Measurements from ENCODE around the gene TNFRSF11A.

The TNFRSF11A gene

DNA sequence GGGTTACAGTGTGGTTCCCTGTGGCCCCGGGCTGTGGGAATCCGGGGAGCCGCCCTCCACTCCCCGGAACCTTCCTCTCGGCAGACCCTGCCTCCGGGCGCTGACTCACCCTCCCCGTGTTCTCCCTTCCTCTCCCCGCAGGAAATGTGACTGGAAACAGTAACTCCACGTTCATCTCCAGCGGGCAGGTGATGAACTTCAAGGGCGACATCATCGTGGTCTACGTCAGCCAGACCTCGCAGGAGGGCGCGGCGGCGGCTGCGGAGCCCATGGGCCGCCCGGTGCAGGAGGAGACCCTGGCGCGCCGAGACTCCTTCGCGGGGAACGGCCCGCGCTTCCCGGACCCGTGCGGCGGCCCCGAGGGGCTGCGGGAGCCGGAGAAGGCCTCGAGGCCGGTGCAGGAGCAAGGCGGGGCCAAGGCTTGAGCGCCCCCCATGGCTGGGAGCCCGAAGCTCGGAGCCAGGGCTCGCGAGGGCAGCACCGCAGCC is 59.5 kb downstream of the TNFRSF11A start:
- DNase-seq, result no peak

DNA sequence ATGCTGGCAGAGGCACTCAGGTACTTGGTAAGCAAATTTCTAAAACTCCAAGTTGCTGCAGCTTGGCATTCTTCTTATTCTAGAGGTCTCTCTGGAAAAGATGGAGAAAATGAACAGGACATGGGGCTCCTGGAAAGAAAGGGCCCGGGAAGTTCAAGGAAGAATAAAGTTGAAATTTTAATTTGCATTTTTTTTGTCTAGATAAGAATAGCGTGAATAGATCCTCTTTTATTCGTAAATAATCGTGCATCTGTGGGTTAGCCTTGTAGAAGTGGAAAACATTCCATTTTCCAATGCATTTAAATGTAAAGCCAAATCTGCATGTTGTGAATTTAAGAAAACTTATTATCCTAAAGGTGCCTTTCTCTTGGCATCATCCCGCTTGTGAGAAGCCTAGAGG is 61.0 kb downstream of the TNFRSF11A start:
- no peak for DNase-seq

DNA sequence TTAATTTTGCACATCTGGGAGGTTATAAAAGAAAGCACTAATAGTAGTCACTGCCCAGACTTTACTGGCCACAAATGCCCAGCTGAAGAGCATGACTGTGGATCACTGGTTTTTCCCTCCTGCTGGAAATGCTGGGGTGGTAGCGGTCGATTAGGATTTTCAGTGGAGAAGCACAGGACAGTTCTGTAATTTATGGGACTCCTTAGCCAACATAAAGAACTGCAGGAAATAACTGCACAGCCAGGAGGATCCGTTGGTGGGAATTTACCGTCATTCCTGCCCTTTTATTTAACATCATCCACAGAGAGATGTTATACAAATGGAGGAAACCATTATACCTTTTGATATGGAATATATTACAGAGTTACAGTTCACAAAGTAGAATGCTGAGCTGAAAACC is 61.5 kb downstream of the TNFRSF11A start:
- DNase-seq, result no peak

DNA sequence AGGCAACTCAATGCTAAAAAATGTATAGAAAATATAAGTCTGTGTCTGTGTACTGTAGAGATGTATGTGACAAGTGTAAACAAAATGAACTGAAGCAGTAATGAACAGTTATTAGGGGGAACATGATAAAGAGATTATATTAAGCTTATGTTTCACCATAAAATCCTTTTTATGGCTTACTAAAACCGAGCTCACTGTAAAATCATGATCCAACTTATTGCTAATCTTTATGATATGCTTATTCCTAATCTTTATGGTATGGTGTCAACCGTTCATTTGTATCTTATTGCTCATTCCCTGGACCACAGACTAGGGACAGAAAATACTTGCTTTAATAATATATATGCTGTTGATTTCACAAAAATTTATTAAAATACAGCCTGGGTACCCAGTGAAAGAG is 62.1 kb downstream of the TNFRSF11A start:
- DNase-seq, result no peak

DNA sequence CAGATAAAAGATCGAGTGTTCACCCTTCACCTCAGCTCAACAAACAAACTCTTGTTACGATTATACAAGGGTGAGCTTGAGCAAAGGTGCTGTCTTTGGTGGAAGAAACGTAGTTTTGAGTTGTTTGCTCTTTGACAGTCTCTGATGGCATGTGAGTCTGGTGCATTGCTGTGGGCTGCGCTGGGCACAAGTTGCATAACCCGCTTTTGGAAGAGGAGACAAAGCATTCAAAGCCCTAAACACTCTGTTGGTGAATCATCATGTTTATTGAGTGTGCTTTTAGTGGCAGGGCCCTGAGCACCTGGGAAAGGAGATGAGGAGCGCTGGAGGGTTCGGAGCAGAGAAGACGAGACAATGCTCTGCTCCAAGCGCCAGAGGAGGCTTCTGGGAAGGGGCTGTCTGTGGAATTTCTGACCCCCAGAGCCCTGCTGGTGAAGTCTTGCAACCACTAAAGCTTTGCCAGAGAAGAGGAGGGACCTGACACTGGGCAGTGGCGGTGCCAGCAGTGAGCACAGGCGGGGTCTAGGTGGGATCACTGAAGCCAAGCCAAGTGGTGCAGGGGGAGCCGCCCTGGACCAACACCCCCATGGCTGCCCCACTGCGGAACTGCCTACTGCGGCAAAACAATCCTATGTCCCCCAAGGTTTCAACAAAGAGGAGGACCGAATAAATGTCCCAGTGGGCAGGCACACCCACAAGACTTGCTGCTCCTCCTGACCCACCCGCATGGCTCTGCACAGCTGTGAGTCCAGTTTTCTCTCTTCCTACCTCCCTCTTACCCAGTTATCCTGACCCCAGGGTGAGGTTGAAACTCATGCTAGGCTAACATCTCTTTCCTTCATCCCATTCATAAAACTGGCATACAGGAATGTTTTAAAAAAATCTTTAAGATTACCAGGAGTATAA is 64.0 kb downstream of the TNFRSF11A start:
- DNase-seq, result no peak

DNA sequence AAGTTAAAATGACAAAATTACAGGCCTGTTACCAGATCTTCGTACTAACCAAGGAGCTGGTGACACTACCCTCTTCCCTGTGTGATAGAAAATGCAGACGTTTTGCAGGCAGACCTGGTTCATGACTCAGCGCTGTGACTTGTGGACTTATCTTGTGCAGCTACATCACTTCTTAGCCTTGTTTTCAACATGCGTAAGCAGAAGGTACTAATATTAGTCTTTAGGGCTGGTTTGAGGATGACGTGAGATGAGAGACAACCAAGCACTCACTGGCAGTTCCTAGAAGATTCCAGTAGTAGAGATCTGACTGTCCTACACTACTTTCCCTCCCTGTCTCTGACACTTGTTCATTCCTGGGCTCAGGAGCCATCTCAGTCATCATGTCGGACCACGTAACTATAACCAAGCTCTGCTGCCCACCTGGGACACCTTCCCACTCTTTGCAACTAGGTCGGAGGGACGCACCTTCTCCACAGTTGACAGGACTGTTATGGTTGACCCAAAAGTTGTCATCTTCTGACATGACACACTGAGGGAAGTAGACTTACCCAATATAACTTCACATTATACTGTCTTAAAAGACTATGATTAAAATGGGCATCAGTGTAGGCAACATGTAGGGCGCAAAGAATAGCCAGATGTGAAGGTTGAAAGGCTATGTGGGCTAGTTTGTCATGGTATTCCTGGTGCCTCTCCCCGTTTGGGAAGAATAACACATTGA is 64.8 kb downstream of the TNFRSF11A start:
- no peak for DNase-seq

DNA sequence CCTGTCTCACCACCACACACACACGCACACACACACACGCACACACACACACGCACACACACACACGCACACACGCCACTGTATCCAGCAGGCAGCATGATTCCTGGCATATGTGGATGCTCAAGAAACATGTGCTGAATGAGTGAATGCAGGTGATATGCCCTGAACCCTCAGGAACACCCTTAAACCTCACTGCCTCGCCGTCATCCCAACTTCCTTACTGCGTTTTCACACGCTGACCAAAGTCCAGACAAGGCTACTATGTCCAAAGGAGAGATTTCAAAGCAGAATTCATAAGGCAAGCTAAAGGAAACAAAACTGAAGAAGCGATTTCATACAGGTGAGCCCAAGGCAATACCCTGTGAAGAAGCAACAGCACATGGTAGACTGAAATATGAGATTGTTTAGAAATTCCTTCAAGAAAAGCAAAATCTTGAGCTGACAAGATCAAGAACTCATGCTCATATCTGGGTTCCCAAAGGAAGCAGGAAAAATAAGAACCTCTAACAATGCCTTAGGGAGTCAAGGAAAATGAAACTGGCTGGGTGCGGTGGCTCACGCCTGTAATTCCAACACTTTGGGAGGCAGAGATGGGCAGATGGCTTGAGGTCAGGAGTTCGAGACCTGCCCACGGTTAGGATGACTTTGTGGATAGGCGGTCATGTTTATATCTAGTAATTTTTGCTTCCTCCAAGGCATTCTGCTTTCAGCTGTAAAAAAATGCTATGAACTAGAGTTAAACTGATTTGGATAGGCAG is 69.1 kb downstream of the TNFRSF11A start:
- no peak for DNase-seq

DNA sequence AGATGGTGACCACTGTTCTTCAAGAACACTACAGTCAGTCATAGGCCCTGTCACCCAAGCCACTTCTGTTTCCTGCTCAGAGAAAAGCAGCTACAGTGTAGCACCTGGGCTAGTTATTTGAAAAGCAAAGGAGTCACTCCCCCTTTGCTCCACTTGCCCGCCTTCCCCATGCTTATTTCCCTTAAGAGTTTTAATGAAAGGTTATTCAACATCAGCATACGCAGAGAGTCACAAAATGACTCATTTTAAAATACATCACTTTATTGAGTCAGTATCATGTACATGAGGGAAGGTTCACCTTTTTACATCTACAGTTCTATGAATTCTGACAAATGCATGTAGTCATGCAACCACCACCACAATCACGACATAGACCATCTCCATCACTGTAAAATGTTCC is 71.3 kb downstream of the TNFRSF11A start:
- DNase-seq, result no peak

DNA sequence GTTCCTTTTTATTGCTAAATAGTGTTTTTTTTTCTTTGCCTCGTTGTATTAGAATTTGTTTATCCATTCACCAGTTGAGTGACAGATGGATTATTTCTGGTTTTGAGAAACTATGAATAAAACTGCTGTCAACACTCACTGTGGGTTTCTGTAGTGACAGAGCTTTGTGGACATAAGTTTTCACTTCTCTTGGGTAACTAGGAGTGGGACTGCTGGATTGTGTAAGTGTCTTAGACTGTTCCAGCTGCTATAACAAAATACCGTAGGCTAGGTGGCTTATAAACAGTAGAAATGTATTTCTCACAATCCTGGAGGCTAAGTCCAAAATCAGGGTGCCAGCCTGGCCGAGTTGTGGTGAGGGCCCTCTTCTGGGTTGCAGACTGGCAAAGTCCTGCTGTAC is 71.9 kb downstream of the TNFRSF11A start:
- no peak for DNase-seq

DNA sequence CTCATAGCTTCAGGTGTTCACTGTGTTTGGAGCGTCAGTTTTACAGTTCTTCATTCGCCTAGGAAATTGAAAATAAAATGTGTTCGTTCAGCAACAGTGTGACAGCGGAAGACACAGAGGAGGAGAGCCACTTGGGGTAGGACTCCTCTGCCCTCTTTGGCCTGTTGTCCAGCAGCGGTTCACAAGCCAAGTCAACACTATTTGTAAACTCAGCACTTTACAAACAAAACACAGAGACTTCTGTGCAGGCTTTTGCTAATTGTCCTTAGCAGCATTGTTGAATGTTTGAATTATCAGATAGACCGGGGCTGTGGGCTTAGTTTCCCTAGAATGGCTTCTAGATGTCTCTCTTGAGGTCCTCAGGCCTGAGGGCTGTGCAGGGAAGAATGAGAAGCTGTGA is 73.2 kb downstream of the TNFRSF11A start:
- DNase-seq, result no peak

DNA sequence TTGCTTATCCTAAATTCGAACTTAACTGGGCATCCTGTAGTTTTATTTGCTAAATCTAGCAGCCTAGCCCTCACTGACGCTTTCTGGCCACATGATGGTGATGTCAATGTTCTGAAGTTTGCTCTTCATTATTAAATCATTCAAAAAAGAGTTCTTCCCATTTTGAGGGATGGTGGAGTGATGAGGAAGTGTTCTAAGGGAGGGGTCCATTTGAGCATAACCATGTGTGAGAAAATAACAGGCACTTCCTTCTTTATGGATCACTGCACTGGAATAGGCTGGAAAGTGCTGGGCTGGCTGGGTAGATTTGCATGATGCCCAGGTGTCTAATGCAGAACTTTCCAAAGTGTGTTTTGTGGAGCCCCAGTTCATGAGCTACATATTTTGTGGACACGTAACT is 74.2 kb downstream of the TNFRSF11A start:
- DNase-seq, result no peak

DNA sequence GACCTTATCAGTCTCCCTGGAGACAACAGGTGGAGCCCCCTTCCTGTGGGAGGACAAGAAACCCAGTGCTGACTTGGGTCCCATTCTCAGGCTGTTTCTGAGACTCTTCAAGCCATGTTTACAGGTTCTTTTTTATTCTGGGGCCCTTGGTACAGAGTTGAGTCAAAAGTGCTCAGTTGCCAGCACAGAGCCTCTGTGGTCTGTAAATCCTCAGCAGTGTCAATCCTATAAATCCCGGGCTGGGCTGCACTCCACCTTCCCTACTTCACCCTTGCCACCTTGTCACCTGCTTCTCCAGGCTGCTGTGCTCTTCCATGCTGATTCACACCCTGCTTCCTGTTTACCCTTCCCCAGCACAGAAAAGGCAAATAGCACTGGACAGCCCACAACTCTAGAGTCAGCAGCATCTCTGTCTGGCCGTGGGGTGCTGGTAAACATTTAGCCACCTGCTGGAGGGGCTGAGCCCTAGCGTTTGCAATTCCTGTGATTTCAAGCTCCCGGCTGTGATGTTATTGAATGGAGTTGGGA is 74.7 kb downstream of the TNFRSF11A start:
- no peak for DNase-seq

DNA sequence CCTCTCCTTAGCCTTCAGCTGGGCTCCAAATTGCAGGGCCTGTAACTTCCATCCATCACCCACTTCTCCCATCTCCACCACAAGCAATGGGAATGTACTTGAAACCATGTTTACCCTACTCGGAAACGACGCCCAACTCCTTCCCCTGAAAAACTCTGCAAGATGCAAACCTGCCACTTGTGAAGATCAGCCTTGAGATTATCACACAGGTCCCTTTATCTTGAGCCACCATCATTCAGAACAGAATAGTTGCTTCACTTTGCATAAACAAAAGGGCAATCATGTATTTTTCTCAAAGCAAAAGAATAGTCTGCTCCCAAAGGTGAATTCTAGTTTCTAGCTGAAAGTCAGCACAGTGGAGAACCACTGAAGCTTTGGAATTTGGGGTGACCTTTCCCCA is 75.8 kb downstream of the TNFRSF11A start:
- no peak for DNase-seq

DNA sequence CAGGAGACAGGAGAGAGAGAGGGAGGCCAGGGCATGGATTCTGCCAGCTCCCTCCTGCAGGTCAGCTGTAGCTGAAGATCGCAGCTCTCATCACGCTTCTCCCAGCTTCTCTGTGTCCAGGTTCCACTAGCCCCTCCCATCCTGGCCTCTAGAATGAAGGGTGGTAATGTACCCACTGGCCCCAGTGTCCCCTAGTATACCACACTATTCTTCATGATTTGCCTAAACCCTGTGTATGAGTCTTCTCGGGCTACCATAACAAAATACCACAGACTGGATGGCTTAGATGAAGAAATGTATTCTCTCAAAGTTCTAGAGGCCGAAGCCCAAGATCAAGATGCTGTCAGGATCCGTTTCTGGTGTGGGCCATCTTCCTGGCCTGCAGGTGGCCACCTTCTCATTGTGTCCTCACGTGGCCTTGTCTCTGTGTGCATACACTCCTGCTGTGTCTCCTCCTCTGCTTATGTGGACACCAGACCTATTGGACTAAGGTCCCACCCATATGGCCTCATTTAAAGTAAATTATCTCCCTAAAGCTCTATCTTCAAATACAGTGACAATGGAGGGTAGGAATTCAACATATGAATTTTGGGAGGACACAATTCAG is 77.3 kb downstream of the TNFRSF11A start:
- no peak for DNase-seq

DNA sequence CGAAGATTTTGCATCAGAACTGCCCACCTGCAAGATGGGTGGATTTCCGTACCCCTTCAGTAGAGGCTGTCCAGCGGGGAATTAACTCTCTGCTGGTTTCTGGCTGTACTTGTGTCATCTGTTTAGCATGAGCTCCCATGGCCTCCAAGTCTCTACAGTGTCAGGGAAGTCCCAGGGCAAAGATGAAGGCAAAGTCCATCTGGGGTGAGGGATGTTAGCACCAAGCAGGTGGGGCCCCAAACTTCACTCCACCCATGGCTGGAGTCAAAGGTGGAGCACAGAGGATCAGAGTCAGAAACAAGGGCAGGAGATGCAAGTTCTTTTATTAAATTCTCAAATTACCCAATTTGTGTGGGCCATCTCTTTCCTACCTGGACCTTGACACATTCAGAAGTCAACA is 78.0 kb downstream of the TNFRSF11A start:
- no peak for DNase-seq

DNA sequence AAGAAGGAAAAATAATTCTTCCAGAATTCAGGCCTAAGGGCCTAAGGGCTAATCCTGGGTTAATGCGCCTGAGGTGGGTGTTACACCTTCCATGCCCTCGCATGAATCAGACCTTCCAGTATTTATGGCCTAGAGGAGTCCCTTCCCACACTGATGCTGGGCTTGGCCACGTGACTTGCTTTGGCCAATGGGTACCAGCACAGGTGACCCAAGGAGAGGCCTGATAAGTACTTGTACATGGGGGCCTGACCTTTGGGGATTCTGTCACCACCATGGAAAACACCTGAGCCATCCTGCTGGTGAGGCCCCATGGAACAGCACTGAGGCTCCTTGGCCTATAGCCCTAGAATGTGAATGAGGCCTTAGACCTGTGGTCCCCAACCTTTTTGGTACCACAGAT is 79.8 kb downstream of the TNFRSF11A start:
- no peak for DNase-seq

DNA sequence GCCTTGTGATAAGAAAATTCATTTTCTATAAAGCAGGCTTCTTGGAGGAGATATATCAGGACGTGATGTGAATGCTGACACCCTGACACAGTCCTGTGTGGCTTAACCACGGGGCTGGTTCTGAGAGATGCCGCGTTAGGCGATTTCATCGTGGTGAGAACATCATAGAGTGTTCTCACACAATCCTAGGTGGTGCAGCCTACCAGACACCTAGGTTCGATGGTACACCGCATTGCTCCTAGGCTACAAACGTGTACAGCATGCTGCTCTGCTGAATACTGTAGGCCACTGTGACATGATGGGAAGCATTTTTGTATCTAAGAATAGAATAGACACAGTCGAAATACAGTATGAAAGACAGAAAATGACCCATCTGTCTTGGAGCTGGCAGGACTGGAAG is 82.5 kb downstream of the TNFRSF11A start:
- no peak for DNase-seq

DNA sequence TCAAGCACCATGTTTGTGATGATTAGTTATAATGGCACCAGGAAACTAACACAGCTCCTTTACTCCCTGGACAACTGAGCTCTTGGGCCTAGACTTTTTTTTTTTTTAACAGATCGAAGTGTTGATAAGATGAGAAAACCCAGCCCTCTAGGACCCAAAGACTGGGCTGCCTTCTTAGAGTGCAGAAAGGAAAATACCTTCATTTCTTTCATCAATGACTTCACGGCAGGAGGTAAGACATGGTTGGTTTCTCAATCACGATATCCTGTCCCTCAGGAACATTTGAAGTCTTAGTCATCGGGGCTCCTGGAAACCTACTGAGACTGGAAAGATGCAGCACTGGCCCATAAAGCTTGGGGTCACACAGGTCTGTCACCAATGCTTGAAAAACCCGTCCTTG is 84.7 kb downstream of the TNFRSF11A start:
- no peak for DNase-seq

DNA sequence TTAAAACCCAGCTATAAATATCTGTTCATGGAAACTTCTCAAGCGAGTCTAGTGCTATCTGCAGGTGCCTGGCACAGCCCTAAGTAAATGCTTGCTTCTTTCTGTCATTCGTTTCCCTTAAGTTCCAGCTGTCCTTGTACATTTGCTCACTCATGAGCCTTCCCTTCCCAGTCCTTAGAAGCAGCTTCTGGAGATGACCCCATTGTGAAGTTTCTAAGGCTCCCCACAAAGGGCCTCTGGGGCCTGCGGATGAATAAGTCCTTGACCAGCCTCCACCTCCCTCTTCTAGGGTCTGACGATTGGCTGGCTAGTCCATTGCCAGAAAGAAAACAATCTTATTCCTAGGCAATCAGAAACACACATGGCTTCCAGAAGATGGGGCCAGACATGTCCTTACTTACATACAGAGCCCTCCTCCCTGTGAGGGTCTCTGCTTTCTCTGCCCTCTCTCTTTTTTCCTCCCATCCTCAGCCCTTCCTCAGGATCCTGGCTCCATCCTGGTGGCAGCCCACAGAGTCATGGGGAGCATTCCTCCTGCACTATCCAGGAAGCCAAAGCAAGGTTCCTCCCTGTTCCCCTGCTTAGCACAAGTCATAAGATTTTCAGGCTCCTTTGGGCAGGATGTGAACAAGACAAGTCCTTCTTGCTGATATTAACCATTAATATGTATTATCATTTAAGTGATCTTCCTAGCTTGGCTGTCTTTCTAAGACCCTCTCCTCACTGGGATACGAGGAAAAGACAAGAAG is 87.3 kb downstream of the TNFRSF11A start:
- no peak for DNase-seq

DNA sequence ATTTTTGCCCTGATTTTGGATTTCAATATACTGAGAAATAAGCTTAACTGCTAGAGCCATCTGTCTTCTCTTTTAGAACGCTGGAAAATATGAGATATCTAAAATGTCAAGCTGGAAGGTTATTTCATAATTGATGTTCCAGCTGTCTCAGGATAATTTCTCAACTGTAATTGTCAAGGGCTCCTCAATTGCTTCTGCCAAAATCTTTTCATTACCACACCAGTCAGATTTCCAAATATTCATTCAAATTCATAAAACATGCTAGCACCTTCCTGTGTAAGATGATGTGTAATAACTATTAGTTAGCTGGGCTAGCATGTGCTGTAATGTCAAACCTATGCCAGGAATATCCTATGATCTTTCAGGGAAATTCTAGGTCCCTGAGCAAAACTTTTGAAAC is 88.1 kb downstream of the TNFRSF11A start:
- no peak for DNase-seq

DNA sequence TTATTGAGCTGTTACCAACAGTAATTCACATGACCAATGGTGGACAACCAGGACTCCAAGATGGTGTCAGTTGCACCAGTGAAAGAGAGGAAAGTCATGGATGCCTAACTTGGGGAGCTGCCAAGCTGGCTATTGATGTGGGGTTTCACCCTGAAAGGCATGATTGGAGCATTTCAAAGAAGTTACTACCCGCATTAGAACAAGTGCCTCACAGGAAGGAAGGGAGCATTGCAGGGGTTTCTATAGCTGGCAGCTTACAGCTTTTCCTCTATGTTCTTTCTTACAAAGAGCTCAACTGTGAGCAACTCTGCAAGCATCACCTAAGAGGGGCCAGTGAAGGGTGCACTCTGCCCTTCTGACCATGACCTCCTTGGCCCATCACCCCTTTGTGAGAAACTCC is 93.1 kb downstream of the TNFRSF11A start:
- no peak for DNase-seq

DNA sequence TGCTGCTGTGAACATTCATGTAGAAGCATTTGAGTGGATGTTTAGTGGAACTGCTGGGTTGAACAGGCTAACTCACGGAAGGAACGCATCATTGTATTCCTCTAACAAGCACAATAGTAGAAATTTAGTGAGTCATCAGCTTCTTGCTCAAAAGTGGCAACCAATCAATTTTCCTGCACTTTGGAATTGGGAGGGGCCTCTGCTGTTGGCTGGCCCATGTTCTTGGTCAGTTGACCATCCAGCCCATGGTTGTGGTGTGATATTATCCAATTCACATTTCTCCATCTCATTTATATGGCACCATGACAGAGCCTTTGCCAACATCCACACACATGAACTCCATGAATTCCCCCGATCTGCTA is 95.0 kb downstream of the TNFRSF11A start:
- no peak for DNase-seq
